Raji (cell line): ENCODE data around the gene CD82.

ENCODE experiments used
- POLR2A ChIP-seq: IDR thresholded peaks from 2 replicates; pipeline ENCODE4 v1.6.1; 2011; ENCODE audit warnings: low read depth, low read length, control low read depth; ENCODE audit not compliant: insufficient read depth

Gene CD82

GRCh38 chr11:44577231-44577830, 11.9 kb downstream of the CD82 start:
- no peak for TF ChIP-seq POLR2A

GRCh38 chr11:44578279-44578678, 12.8 kb downstream of the CD82 start:
- no peak for TF ChIP-seq POLR2A

- no peak for TF ChIP-seq POLR2A
Measured at GRCh38 chr11:44579302-44579761, 13.9 kb downstream of the CD82 start.

GRCh38 chr11:44580701-44581100, 15.2 kb downstream of the CD82 start:
- no peak for TF ChIP-seq POLR2A

- TF ChIP-seq POLR2A: no peak
Measured at GRCh38 chr11:44581246-44581645, 15.8 kb downstream of the CD82 start.

GRCh38 chr11:44582641-44583352, 17.3 kb downstream of the CD82 start:
- no peak for TF ChIP-seq POLR2A

- TF ChIP-seq POLR2A: no peak
Measured at GRCh38 chr11:44583353-44583669, 17.8 kb downstream of the CD82 start.

- TF ChIP-seq POLR2A: no peak
Measured at GRCh38 chr11:44585421-44585820, 20.0 kb downstream of the CD82 start.

GRCh38 chr11:44589301-44589700, 23.8 kb downstream of the CD82 start:
- TF ChIP-seq POLR2A: no peak

- no peak for TF ChIP-seq POLR2A
Measured at GRCh38 chr11:44590769-44591168, 25.3 kb downstream of the CD82 start.

- TF ChIP-seq POLR2A: no peak
Measured at GRCh38 chr11:44591557-44591956, 26.1 kb downstream of the CD82 start.

GRCh38 chr11:44592125-44592940, 26.9 kb downstream of the CD82 start:
- no peak for TF ChIP-seq POLR2A

- no peak for TF ChIP-seq POLR2A
Measured at GRCh38 chr11:44593251-44593650, 27.8 kb downstream of the CD82 start.

GRCh38 chr11:44595006-44595405, 29.5 kb downstream of the CD82 start:
- TF ChIP-seq POLR2A: no peak

- TF ChIP-seq POLR2A: no peak
Measured at GRCh38 chr11:44595964-44596381, 30.5 kb downstream of the CD82 start.
